PC-3 (cell line): ENCODE data around the gene RETREG1. TPM values are rescaled to one million over a fixed set of nuclear protein-coding genes. Genes with fewer than 3 reads are reported as not detected.

Source experiments
- ATAC-seq: fragments of 200-7000 bp; cut with Tn5 transposase; 2 replicates; pipeline ENCODE4 v1.9.1; 2020; ENCODE audit warnings: mild to moderate bottlenecking, moderate library complexity
- BruUV-seq: library from RNA; stranded (reverse); fragments of 400-500 nt; replicated peaks from 2 replicates; lab custom pipeline; 2021; lab: Mats Ljungman, UMichigan
- CTCF ChIA-PET: fragments of 300-600 bp; sonication (Branson Sonifier 250); formaldehyde crosslinking; loops from one replicate; lab custom pipeline; 2022; ENCODE audit warnings: antibody characterized with exemption; lab: Charles Lee
- POLR2A ChIA-PET: fragments of 300-600 bp; sonication (Branson Sonifier 250); formaldehyde crosslinking; loops from one replicate; lab custom pipeline; 2022; ENCODE audit warnings: antibody characterized with exemption; ENCODE audit not compliant: unreplicated experiment; lab: Charles Lee
- DNase-seq: peaks from one replicate; pipeline ENCODE4 v3.0.0-alpha.2; 2015
- H2AFZ ChIP-seq: fragments of 300-600 bp; sonication (generic); 2 replicates; pipeline ENCODE4 v1.6.0; 2016; ENCODE audit warnings: antibody characterized with exemption, low read length
- H3F3A ChIP-seq: fragments of 300-600 bp; sonication (generic); one replicate; pipeline ENCODE4 v1.6.0; 2017; ENCODE audit warnings: antibody characterized with exemption, low read length, control low read depth, mild to moderate bottlenecking; ENCODE audit not compliant: unreplicated experiment
- H3K27ac ChIP-seq: fragments of 300-600 bp; sonication (generic); 2 replicates; pipeline ENCODE4 v1.5.1; 2016; ENCODE audit warnings: mild to moderate bottlenecking, low read length
- H3K27me3 ChIP-seq: fragments of 300-600 bp; sonication (generic); 2 replicates; pipeline ENCODE4 v1.6.1; 2016; ENCODE audit warnings: low read length, mixed read lengths
- H3K36me3 ChIP-seq: fragments of 300-600 bp; sonication (generic); 2 replicates; pipeline ENCODE4 v1.6.1; 2016; ENCODE audit warnings: low read depth, mixed run types, low read length, mixed read lengths
- H3K4me1 ChIP-seq: fragments of 300-600 bp; sonication (generic); 2 replicates; pipeline ENCODE4 v1.5.1; 2016; ENCODE audit warnings: low read length; ENCODE audit not compliant: insufficient read depth
- H3K4me2 ChIP-seq: fragments of 300-600 bp; sonication (generic); 2 replicates; pipeline ENCODE4 v1.6.0; 2016; ENCODE audit warnings: low read length
- H3K4me3 ChIP-seq: fragments of 300-600 bp; sonication (generic); 2 replicates; pipeline ENCODE4 v1.5.1; 2016; ENCODE audit warnings: mild to moderate bottlenecking, low read length, mixed read lengths
- H3K79me2 ChIP-seq: fragments of 300-600 bp; sonication (generic); 2 replicates; pipeline ENCODE4 v1.6.1; 2017; ENCODE audit warnings: low read length, mixed read lengths
- H3K9ac ChIP-seq: fragments of 300-600 bp; sonication (generic); 2 replicates; pipeline ENCODE4 v1.6.0; 2016; ENCODE audit warnings: mild to moderate bottlenecking, low read length
- H3K9me2 ChIP-seq: fragments of 300-600 bp; sonication (generic); replicated peaks from 2 replicates; pipeline ENCODE4 v1.6.1; 2016; ENCODE audit warnings: mixed run types, low read length, mixed read lengths
- H3K9me3 ChIP-seq: fragments of 300-600 bp; sonication (generic); 2 replicates; pipeline ENCODE4 v1.6.1; 2016; ENCODE audit warnings: low read length, mixed read lengths
- H4K20me1 ChIP-seq: fragments of 300-600 bp; sonication (generic); 2 replicates; pipeline ENCODE4 v1.6.1; 2016; ENCODE audit warnings: low read length, mixed read lengths
- CTCF ChIP-seq: fragments of 300-600 bp; sonication (generic); conservative IDR thresholded peaks from 2 replicates; pipeline ENCODE4 v1.5.1; 2017; ENCODE audit warnings: antibody characterized with exemption, low read depth, mild to moderate bottlenecking, low read length
- EZH2 ChIP-seq: fragments of 300-600 bp; sonication (generic); IDR thresholded peaks from one replicate; pipeline ENCODE4 v1.6.1; 2017; ENCODE audit warnings: antibody characterized with exemption, mild to moderate bottlenecking, low read length; ENCODE audit not compliant: unreplicated experiment
- EZH2phosphoT487 ChIP-seq: fragments of 300-600 bp; sonication (generic); IDR thresholded peaks from 2 replicates; pipeline ENCODE4 v1.6.1; 2018; ENCODE audit warnings: mild to moderate bottlenecking, antibody characterized with exemption, low read length, borderline replicate concordance
- intact Hi-C: fragments of 100-400 bp; cut with micrococcal nuclease; formaldehyde crosslinking; loops from 2 replicates; pipeline ENCODE4 v1.9.0; 2023
- total RNA-seq: library from RNA; depleted of rRNA; stranded (reverse); fragments of >200 nt; gene quantifications from 2 replicates; pipeline ENCODE4 v1.2.3, GENCODE V29; 2014

The RETREG1 gene
- total RNA-seq, 1 experiment from 2014 or later: 1.7 TPM

- H4K20me1 ChIP-seq: no peaks in the 10 kb centered on the region
- ATAC-seq (no peak), DNase-seq (no peak)
- no peaks in the 10 kb centered on the region for H3K36me3 ChIP-seq
- H3K4me2 ChIP-seq: no peak overlapping the region
- TF ChIP-seq CTCF (no peak), EZH2 (no peak), EZH2phosphoT487 (no peak)
- no peaks in the 10 kb centered on the region for H3K9me2 ChIP-seq
- H2AFZ ChIP-seq: no peak overlapping the region
- no peak overlapping the region for H3K9ac ChIP-seq
- H3K79me2 ChIP-seq: no peaks in the 10 kb centered on the region
- H3K4me1 ChIP-seq: peaks cover under 1% of the 10 kb centered on the region
- H3K9me3 ChIP-seq: no peaks in the 10 kb centered on the region
- no peak overlapping the region for H3K4me3 ChIP-seq
- 0 out of 2 replicates have a peak, but pooled peaks cover 8% of the 10 kb centered on the region for H3K27me3 ChIP-seq
- CTCF ChIA-PET: no interaction called here
- H3K27ac ChIP-seq: no peak overlapping the region
- POLR2A ChIA-PET: no interaction called here
- intact Hi-C loops: no loop called here
- no peaks in the 10 kb centered on the region for H3F3A ChIP-seq
- BruUV-seq: no TSS peak
Measured at GRCh38 chr5:16568875-16569580, 47.8 kb downstream of the RETREG1 start.

- Histone ChIP-seq H3K27me3 (0 out of 2 replicates have a peak, but pooled peaks cover 8% of the 10 kb centered on the region), H3K4me3 (no peak overlapping the region), H3K9ac (no peak overlapping the region), H3K9me3 (no peaks in the 10 kb centered on the region), H3K9me2 (no peaks in the 10 kb centered on the region), H2AFZ (no peak overlapping the region), H3K4me1 (no peaks in the 10 kb centered on the region), H4K20me1 (no peaks in the 10 kb centered on the region), H3K27ac (no peak overlapping the region), H3K4me2 (no peak overlapping the region), H3F3A (no peaks in the 10 kb centered on the region), H3K36me3 (no peaks in the 10 kb centered on the region), H3K79me2 (no peaks in the 10 kb centered on the region)
- intact Hi-C loops: no loop called here
- ChIA-PET POLR2A (no interaction called here), CTCF (no interaction called here)
- no peak for DNase-seq
- TF ChIP-seq CTCF (no peak), EZH2 (no peak), EZH2phosphoT487 (no peak)
- ATAC-seq: no peak
- no TSS peak for BruUV-seq
Measured at GRCh38 chr5:16567365-16567764, 49.4 kb downstream of the RETREG1 start.

- ATAC-seq: no peak
- no peak overlapping the region for H3K4me2 ChIP-seq
- no peak for DNase-seq
- H3K9ac ChIP-seq: no peak overlapping the region
- H3K4me3 ChIP-seq: no peak overlapping the region
- no peaks in the 10 kb centered on the region for H4K20me1 ChIP-seq
- no peaks in the 10 kb centered on the region for H3K36me3 ChIP-seq
- intact Hi-C loops: no loop called here
- H3K79me2 ChIP-seq: no peaks in the 10 kb centered on the region
- H2AFZ ChIP-seq: no peak overlapping the region
- CTCF ChIA-PET: no interaction called here
- no peak overlapping the region for H3K27ac ChIP-seq
- H3K9me2 ChIP-seq: no peaks in the 10 kb centered on the region
- no peaks in the 10 kb centered on the region for H3K4me1 ChIP-seq
- no peaks in the 10 kb centered on the region for H3K9me3 ChIP-seq
- 0 out of 2 replicates have a peak, but pooled peaks cover 8% of the 10 kb centered on the region for H3K27me3 ChIP-seq
- BruUV-seq: no TSS peak
- POLR2A ChIA-PET: no interaction called here
- H3F3A ChIP-seq: no peaks in the 10 kb centered on the region
- no peak for TF ChIP-seq EZH2
- TF ChIP-seq EZH2phosphoT487: no peak
- no peak for TF ChIP-seq CTCF
Measured at GRCh38 chr5:16565118-16565517, 51.7 kb downstream of the RETREG1 start.
